ENCODE data around the gene GPR27. TPM values are rescaled to one million over a fixed set of nuclear protein-coding genes. Genes with fewer than 3 reads are reported as not detected.
A peak's percentile ranks its signal among the peaks of the same experiment; 100 is the strongest.

Gene GPR27
- total RNA-seq, 1 donor from 2014 or later = 16.1 TPM

DNA sequence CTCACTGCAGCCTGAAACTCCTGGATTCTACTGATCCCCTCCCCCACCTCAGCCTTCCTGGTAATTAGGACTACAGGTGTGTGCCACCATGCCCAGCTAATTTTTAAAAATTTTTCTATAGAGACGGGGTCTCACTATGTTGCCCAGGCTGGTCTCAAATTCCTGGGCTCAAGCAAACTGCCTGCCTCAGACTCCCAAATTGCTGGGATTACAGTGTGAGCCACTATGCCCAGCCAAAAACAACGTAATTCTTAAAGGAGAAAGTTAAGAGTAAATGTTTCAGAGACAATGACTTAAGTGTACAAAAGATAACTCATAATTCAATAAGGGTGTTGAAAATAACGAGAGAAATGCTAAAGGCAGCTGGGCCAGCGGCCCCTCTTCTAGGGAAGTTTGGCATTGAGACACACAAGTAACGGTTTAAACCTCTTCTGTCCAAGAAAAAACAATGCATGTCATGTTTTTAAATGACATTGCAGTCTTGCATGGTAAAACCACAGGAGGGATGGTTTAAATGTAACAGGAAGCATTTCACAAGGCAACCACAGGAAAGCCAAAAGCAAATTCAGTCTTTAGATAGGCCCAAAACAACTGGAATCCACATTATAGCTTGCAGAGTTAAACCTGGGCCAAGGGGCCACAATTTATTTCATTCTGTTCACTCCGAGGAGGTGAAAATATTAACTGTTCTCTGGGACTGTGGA, 26.2 kb downstream of the GPR27 start:
- Mint-ChIP-seq H3K27ac (no peak overlapping the region), H3K4me3 (no peak overlapping the region), H3K9me3 (no peaks in the 10 kb centered on the region), H3K4me1 (peaks cover 3% of the 10 kb centered on the region), H3K27me3 (ENCODE audit: low read depth) (peaks cover 64% of the 10 kb centered on the region), H3K36me3 (no peaks in the 10 kb centered on the region)
- no peak for DNase-seq (ENCODE audit: low spot score in 2 of 2, unreplicated experiment in 2 of 2)
- no peak for TF ChIP-seq CTCF (IDR thresholded peaks at IDR 0.05; ENCODE audit: unreplicated experiment)

- Mint-ChIP-seq H3K9me3 (no peaks in the 10 kb centered on the region), H3K36me3 (no peaks in the 10 kb centered on the region), H3K27me3 (ENCODE audit: low read depth) (peaks cover 67% of the 10 kb centered on the region), H3K27ac (no peak overlapping the region), H3K4me3 (no peak overlapping the region), H3K4me1 (peaks cover 6% of the 10 kb centered on the region)
- no peak for DNase-seq (ENCODE audit: low spot score in 2 of 2, unreplicated experiment in 2 of 2)
- no peak for TF ChIP-seq CTCF (IDR thresholded peaks at IDR 0.05; ENCODE audit: unreplicated experiment)
Measured at GRCh38 chr3:71780430-71780829, 26.8 kb downstream of the GPR27 start.

- Mint-ChIP-seq H3K9me3 (no peaks in the 10 kb centered on the region), H3K27ac (no peak overlapping the region), H3K27me3 (ENCODE audit: low read depth) (peaks cover 94% of the 10 kb centered on the region), H3K4me1 (peaks cover 13% of the 10 kb centered on the region), H3K4me3 (no peak overlapping the region), H3K36me3 (no peaks in the 10 kb centered on the region)
- no peak for TF ChIP-seq CTCF (IDR thresholded peaks at IDR 0.05; ENCODE audit: unreplicated experiment)
- DNase-seq (ENCODE audit: low spot score in 2 of 2, unreplicated experiment in 2 of 2) = no peak
Measured at GRCh38 chr3:71783152-71783551, 29.5 kb downstream of the GPR27 start.

GRCh38 chr3:71784201-71784913, 30.7 kb downstream of the GPR27 start:
- H3K9me3 Mint-ChIP-seq = no peaks in the 10 kb centered on the region
- no peak for TF ChIP-seq CTCF (IDR thresholded peaks at IDR 0.05; ENCODE audit: unreplicated experiment)
- no peaks in the 10 kb centered on the region for H3K36me3 Mint-ChIP-seq
- H3K4me3 Mint-ChIP-seq = peak overlapping the region; percentile 57
- DNase-seq (ENCODE audit: low spot score in 2 of 2, unreplicated experiment in 2 of 2) = no peak
- H3K4me1 Mint-ChIP-seq = peaks cover 13% of the 10 kb centered on the region
- no peak overlapping the region for H3K27ac Mint-ChIP-seq
- H3K27me3 Mint-ChIP-seq (ENCODE audit: low read depth) = peaks cover 83% of the 10 kb centered on the region

GRCh38 chr3:71784914-71785531, 31.4 kb downstream of the GPR27 start, which contains the start of gene PROK2:
TSS of gene PROK2 (minus strand) at chr3:71785148. CDS start at chr3:71785052, 96 bp downstream.
- DNase-seq (ENCODE audit: low spot score in 2 of 2, unreplicated experiment in 2 of 2) = peak in 1 of 2 experiments; percentile 48

More at GRCh38 chr3:71784914-71785531, 31.4 kb downstream of the GPR27 start, which contains the start of gene PROK2:
- H3K4me3 Mint-ChIP-seq = peak within 1 kb of the TSS; percentile 64
- H3K27ac Mint-ChIP-seq = peak within 1 kb of the TSS; percentile 50
- H3K27me3 Mint-ChIP-seq (ENCODE audit: low read depth) = peaks cover 76% of the 10 kb centered on the region
- TF ChIP-seq CTCF (IDR thresholded peaks at IDR 0.05; ENCODE audit: unreplicated experiment) = no peak
- peaks cover 13% of the 10 kb centered on the region for H3K4me1 Mint-ChIP-seq
- no peaks in the 10 kb centered on the region for H3K36me3 Mint-ChIP-seq
- no peaks in the 10 kb centered on the region for H3K9me3 Mint-ChIP-seq
